ENCODE data around the gene PCDHGC4. TPM values are rescaled to one million over a fixed set of nuclear protein-coding genes. Genes with fewer than 3 reads are reported as not detected.
A peak's percentile ranks its signal among the peaks of the same experiment; 100 is the strongest.

The PCDHGC4 gene
- polyA plus RNA-seq, 1 experiment = 0.46 TPM

DNA sequence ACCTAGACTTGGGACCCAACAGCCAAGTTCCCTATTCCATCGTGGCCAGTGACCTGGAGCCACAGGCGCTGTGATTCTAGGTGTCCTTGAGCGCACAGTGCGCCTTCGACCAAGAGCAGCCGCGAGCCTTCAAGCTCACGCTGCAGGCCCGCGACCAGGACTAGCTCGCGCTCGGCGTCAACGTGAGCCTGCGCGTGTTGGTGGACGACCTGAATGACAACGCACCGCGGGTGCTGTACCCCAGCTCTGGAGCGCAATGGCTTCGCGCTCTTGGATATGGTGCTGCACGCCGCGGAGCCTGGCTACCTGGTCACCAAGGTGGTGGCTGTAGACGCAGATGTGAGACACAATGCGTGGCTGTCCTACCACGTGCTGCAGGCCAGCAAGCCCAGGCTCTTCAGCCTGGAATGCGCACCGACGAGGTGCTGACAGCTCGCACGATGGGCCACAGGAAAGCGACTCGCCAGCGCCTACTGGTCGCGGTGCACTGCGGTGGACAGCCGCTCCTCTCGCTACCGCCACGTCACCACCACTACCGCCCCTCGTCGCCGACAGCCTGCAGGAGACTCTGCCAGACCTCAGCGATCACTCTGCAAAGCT is 43.2 kb upstream of the PCDHGC4 start:
- Histone ChIP-seq H3K27me3 (ENCODE audit: control insufficient read depth, insufficient read depth, low read length) (no peaks in the 10 kb centered on the region), H3K9me3 (ENCODE audit: control insufficient read depth, insufficient read depth, low read length) (peaks cover 20% of the 10 kb centered on the region), H3K27ac (ENCODE audit: low read depth, low read length) (no peak overlapping the region), H3K4me3 (ENCODE audit: low read depth, low read length) (no peak overlapping the region)
- ChIA-PET POLR2A (no interaction called here), CTCF (interaction anchor here (2.8 kb wide), 1 partner anchor 123 kb away, joined by 10 read pairs; no protein-coding TSS in a partner anchor)
- no peak for DNase-seq (ENCODE audit: low read depth, low spot score)
- TF ChIP-seq, protein P1, sequence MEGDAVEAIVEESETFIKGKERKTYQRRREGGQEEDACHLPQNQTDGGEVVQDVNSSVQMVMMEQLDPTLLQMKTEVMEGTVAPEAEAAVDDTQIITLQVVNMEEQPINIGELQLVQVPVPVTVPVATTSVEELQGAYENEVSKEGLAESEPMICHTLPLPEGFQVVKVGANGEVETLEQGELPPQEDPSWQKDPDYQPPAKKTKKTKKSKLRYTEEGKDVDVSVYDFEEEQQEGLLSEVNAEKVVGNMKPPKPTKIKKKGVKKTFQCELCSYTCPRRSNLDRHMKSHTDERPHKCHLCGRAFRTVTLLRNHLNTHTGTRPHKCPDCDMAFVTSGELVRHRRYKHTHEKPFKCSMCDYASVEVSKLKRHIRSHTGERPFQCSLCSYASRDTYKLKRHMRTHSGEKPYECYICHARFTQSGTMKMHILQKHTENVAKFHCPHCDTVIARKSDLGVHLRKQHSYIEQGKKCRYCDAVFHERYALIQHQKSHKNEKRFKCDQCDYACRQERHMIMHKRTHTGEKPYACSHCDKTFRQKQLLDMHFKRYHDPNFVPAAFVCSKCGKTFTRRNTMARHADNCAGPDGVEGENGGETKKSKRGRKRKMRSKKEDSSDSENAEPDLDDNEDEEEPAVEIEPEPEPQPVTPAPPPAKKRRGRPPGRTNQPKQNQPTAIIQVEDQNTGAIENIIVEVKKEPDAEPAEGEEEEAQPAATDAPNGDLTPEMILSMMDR (IDR thresholded peaks at IDR 0.05; ENCODE audit: low read depth, low read length) = no peak

DNA sequence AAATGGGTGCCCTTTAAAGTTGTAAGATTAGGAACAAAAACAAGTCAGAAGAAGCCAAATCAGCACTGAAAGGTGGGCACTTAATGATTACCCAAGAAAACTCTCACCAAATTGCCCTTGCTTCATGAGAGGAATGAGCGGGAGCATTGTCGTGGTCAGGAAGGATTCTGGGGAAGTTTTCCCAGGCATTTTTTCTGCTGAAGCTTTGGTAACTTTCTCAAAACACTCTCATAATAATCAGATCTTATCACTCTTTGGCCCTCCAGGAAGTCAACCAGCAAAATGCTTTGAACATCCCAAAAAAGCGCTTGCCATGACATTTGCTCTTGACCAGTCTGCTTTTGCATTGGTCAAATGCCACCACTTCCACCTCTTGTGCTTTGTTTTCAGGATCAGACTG is 19.5 kb upstream of the PCDHGC4 start:
- Histone ChIP-seq H3K27ac (ENCODE audit: low read depth, low read length) (no peak overlapping the region), H3K4me3 (ENCODE audit: low read depth, low read length) (no peak overlapping the region), H3K27me3 (ENCODE audit: control insufficient read depth, insufficient read depth, low read length) (no peaks in the 10 kb centered on the region), H3K9me3 (ENCODE audit: control insufficient read depth, insufficient read depth, low read length) (no peaks in the 10 kb centered on the region)
- ChIA-PET POLR2A (interaction anchor here (1.1 kb wide), 1 partner anchor 10 kb away, joined by 3 read pairs; no protein-coding TSS in a partner anchor), CTCF (interaction anchor here (0.7 to 2.6 kb wide), 7 partner anchors 8 to 115 kb away, joined by 3 to 13 read pairs (median 3); partner anchors contain the start of genes PCDHGA12, PCDHGB1 and PCDHGC3)
- no peak for DNase-seq (ENCODE audit: low read depth, low spot score)
- TF ChIP-seq, protein P1 (IDR thresholded peaks at IDR 0.05; ENCODE audit: low read depth, low read length) = no peak

DNA sequence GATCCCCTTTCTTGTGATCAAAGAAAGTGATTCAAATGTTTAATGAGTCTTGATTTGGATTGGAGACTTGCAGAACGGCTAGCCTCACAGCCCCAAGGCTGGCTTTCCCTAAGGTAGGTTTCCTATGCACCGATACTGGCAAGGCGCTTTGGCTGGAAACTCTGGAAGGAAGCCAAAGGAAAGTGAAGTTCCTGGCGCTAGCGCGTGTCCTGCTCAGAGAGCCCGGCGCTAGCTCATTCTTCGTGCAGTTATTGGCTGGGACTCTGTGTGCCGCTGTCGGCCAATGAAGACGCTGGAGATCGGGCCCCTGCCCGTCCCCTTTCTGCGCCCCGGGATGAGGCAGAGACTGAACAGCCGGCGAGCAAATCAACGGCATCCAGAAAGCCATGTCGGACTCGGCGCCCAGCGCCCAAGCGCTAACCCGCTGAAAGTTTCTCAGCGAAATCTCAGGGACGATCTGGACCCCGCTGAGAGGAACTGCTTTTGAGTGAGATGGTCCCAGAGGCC is 9.2 kb upstream of the PCDHGC4 start, which contains the start of gene PCDHGC3:
PCDHGC3 (plus strand) TSS at position 342 of the 507 bp plus-strand sequence; CDS start at position 493, 151 bp downstream.
- Histone ChIP-seq H3K4me3 (ENCODE audit: low read depth, low read length) (peak within 1 kb of the TSS; percentile 82), H3K27me3 (ENCODE audit: control insufficient read depth, insufficient read depth, low read length) (no peaks in the 10 kb centered on the region), H3K27ac (ENCODE audit: low read depth, low read length) (peak within 1 kb of the TSS; percentile 81), H3K9me3 (ENCODE audit: control insufficient read depth, insufficient read depth, low read length) (no peaks in the 10 kb centered on the region; the same call in 1 of the 2 replicates)
- ChIA-PET CTCF (interaction anchor here (0.5 to 7.4 kb wide), 20 partner anchors 9 to 116 kb away, joined by 3 to 68 read pairs (median 4); partner anchors contain the start of genes PCDHGA10, PCDHGA11, PCDHGB3 and PCDHGB7), POLR2A (interaction anchor here (0.6 to 2.2 kb wide), 12 partner anchors 8 to 88 kb away, joined by 3 to 23 read pairs (median 4); partner anchors contain the start of genes PCDHGA11 and PCDHGC5)
- TF ChIP-seq, protein P1 (IDR thresholded peaks at IDR 0.05; ENCODE audit: low read depth, low read length) = peak; percentile 20
- peak; percentile 90 for DNase-seq (ENCODE audit: low read depth, low spot score)

DNA sequence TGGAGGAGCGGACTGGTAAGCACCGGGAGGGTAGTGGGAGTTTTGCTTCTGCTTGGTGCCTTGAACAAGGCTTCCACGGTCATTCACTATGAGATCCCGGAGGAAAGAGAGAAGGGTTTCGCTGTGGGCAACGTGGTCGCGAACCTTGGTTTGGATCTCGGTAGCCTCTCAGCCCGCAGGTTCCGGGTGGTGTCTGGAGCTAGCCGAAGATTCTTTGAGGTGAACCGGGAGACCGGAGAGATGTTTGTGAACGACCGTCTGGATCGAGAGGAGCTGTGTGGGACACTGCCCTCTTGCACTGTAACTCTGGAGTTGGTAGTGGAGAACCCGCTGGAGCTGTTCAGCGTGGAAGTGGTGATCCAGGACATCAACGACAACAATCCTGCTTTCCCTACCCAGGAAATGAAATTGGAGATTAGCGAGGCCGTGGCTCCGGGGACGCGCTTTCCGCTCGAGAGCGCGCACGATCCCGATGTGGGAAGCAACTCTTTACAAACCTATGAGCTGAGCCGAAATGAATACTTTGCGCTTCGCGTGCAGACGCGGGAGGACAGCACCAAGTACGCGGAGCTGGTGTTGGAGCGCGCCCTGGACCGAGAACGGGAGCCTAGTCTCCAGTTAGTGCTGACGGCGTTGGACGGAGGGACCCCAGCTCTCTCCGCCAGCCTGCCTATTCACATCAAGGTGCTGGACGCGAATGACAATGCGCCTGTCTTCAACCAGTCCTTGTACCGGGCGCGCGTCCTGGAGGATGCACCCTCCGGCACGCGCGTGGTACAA is 8.5 kb upstream of the PCDHGC4 start:
- TF ChIP-seq, protein P1 (IDR thresholded peaks at IDR 0.05; ENCODE audit: low read depth, low read length) = no peak
- ChIA-PET POLR2A (interaction anchor here (0.7 to 2.2 kb wide), 13 partner anchors 9 to 156 kb away, joined by 3 to 23 read pairs (median 4); partner anchors contain the start of genes PCDHGA12, PCDHGC5 and TAF7), CTCF (interaction anchor here (0.5 to 7.4 kb wide), 14 partner anchors 10 to 116 kb away, joined by 3 to 68 read pairs (median 5); partner anchors contain the start of genes PCDHGA10, PCDHGB3 and PCDHGC5)
- peak overlapping the region; percentile 82 for H3K4me3 ChIP-seq (ENCODE audit: low read depth, low read length)
- DNase-seq (ENCODE audit: low read depth, low spot score) = peak; percentile 47
- H3K9me3 ChIP-seq (ENCODE audit: control insufficient read depth, insufficient read depth, low read length) = no peaks in the 10 kb centered on the region; the same call in 1 of the 2 replicates
- peak overlapping the region; percentile 81 for H3K27ac ChIP-seq (ENCODE audit: low read depth, low read length)
- no peaks in the 10 kb centered on the region for H3K27me3 ChIP-seq (ENCODE audit: control insufficient read depth, insufficient read depth, low read length)
